Chondrocyte (in vitro differentiated cells): ENCODE measurements around the gene TBCEL. TPM values are rescaled to one million over a fixed set of nuclear protein-coding genes. Genes with fewer than 3 reads are reported as not detected.

Source experiments
- DNase-seq: peaks from one replicate; pipeline ENCODE4 v3.0.0; 2021; ENCODE audit warnings: mixed read lengths, low spot score
- H3K27ac Mint-ChIP-seq: one replicate; pipeline ENCODE4 v1.8.0; 2021; ENCODE audit warnings: mild to moderate bottlenecking, moderate library complexity, mixed read lengths; ENCODE audit not compliant: unreplicated experiment
- H3K27me3 Mint-ChIP-seq: 2 replicates; pipeline ENCODE4 v1.8.0; 2021; ENCODE audit warnings: low read depth, mixed read lengths
- H3K36me3 Mint-ChIP-seq: 2 replicates; pipeline ENCODE4 v1.8.0; 2021; ENCODE audit warnings: low read depth, mixed read lengths
- H3K4me1 Mint-ChIP-seq: 2 replicates; pipeline ENCODE4 v1.8.0; 2021; ENCODE audit warnings: low read depth, mild to moderate bottlenecking, mixed read lengths
- H3K4me3 Mint-ChIP-seq: one replicate; pipeline ENCODE4 v1.8.0; 2021; ENCODE audit warnings: mild to moderate bottlenecking, moderate library complexity, mixed read lengths; ENCODE audit not compliant: unreplicated experiment
- H3K9me3 Mint-ChIP-seq: 2 replicates; pipeline ENCODE4 v1.8.0; 2021; ENCODE audit warnings: low read depth, mixed read lengths
- CTCF ChIP-seq: fragments of 200-600 bp; sonication (generic); IDR thresholded peaks from 2 replicates; pipeline ENCODE4 v1.5.0; 2021; ENCODE audit warnings: antibody characterized with exemption, mild to moderate bottlenecking, moderate library complexity
- total RNA-seq: library from RNA; stranded (reverse); gene quantifications from 3 replicates; pipeline ENCODE4 v1.2.1, GENCODE V29; 2021

TBCEL gene
- total RNA-seq, 1 donor from 2014 or later = 29.6 TPM

GRCh38 chr11:121137005-121137404 is 113.1 kb downstream of the TBCEL start:
- TF ChIP-seq CTCF = no peak
- no peak for DNase-seq
- Mint-ChIP-seq H3K27ac (no peak overlapping the region), H3K4me3 (no peak overlapping the region), H3K4me1 (no peaks in the 10 kb centered on the region), H3K27me3 (no peaks in the 10 kb centered on the region), H3K9me3 (no peaks in the 10 kb centered on the region), H3K36me3 (no peaks in the 10 kb centered on the region)

DNA sequence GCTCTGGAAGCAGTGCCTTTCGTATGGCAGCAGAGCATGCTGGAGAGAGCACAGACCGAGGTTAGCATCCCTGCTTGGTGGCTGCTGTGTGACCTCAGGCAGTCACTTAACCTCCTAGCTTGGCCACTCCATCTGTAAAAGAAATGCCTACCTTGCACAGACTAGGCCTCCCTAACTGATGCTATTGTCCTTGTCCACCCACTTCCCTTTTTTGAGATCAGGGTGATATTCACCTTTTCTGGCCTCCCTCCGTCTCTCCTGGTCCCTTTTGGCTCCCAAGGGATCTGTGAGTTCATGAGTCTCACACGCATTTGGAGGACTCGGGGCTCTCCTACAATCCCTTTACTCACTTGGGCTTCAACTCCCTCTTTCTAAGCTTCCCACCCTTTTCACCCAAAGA is 114.4 kb downstream of the TBCEL start:
- H3K9me3 Mint-ChIP-seq = no peaks in the 10 kb centered on the region
- no peaks in the 10 kb centered on the region for H3K4me1 Mint-ChIP-seq
- DNase-seq = no peak
- no peak for TF ChIP-seq CTCF
- no peaks in the 10 kb centered on the region for H3K27me3 Mint-ChIP-seq
- no peak overlapping the region for H3K27ac Mint-ChIP-seq
- no peaks in the 10 kb centered on the region for H3K36me3 Mint-ChIP-seq
- H3K4me3 Mint-ChIP-seq = no peak overlapping the region

DNA sequence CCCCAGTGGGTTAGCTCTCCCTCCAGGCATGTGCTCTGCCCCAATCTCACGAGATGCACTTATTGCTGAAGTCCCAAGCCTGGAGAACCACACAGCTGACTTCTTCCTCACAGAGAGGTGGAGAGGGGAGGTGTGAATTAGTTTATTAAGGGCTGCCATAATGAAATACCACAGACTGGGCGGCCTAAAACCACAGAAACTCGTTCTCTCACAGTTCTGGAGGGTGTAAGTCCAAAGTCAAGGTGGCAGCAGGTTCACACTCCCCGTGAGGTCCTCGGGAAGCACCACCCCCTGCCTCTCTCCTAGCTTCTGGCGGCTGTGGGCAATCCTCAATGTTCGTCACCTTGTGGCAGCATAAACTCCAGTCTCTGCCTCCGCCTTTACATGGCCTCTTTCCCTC is 116.5 kb downstream of the TBCEL start:
- H3K4me3 Mint-ChIP-seq = no peak overlapping the region
- no peak overlapping the region for H3K27ac Mint-ChIP-seq
- no peaks in the 10 kb centered on the region for H3K36me3 Mint-ChIP-seq
- no peak for DNase-seq
- H3K27me3 Mint-ChIP-seq = no peaks in the 10 kb centered on the region
- no peaks in the 10 kb centered on the region for H3K9me3 Mint-ChIP-seq
- no peak for TF ChIP-seq CTCF
- H3K4me1 Mint-ChIP-seq = no peaks in the 10 kb centered on the region

Other genes with a start within 250 kb of the TBCEL start
- 0.41 to 1.2 TPM (median 0.75 TPM) in 3 replicates for gene TECTA, start 77.1 kb downstream of the TBCEL start, total RNA-seq